ENCODE results near the gene STRN4. TPM values are rescaled to one million over a fixed set of nuclear protein-coding genes. Genes with fewer than 3 reads are reported as not detected.

Gene STRN4
- total RNA-seq, 4 donors from 2014 or later = 33.6 to 92.3 (median 64.7) TPM

- DNase-seq (ENCODE audit: low spot score) (no peak), ATAC-seq (ENCODE audit: low FRiP score) (peak; percentile 26)
- no peak for TF ChIP-seq CTCF (IDR thresholded peaks at IDR 0.05)
Measured at GRCh38 chr19:46787331-46788261, 41.3 kb upstream of the STRN4 start.

GRCh38 chr19:46787040-46787330, 40.7 kb upstream of the STRN4 start:
- no peak for DNase-seq (ENCODE audit: low spot score)
- TF ChIP-seq CTCF (IDR thresholded peaks at IDR 0.05) = no peak
- ATAC-seq (ENCODE audit: low FRiP score) = no peak

GRCh38 chr19:46786236-46787039, 40.2 kb upstream of the STRN4 start:
- DNase-seq (ENCODE audit: low spot score) = peak; percentile 69
- peak; percentile 72 for ATAC-seq (ENCODE audit: low FRiP score)
- TF ChIP-seq CTCF (IDR thresholded peaks at IDR 0.05) = no peak

- no peak for ATAC-seq (ENCODE audit: low FRiP score)
- no peak for DNase-seq (ENCODE audit: low spot score)
Measured at GRCh38 chr19:46785980-46786235, 39.7 kb upstream of the STRN4 start.

GRCh38 chr19:46785054-46785979, 39.1 kb upstream of the STRN4 start:
- DNase-seq (ENCODE audit: low spot score) = no peak
- TF ChIP-seq CTCF (IDR thresholded peaks at IDR 0.05) = no peak
- ATAC-seq (ENCODE audit: low FRiP score) = no peak

More at GRCh38 chr19:46785980-46786235, 39.7 kb upstream of the STRN4 start:
- TF ChIP-seq CTCF (IDR thresholded peaks at IDR 0.05) = no peak

- peak; percentile 42 for ATAC-seq (ENCODE audit: low FRiP score)
- no peak for TF ChIP-seq CTCF (IDR thresholded peaks at IDR 0.05)
Measured at GRCh38 chr19:46784262-46785053, 38.2 kb upstream of the STRN4 start.

More at GRCh38 chr19:46784262-46785053, 38.2 kb upstream of the STRN4 start:
- DNase-seq (ENCODE audit: low spot score) = peak; percentile 63
